HG03175 (cell line): ENCODE data around the gene UBA6.
"Not testable (repeated sequence)": the region's sequence is repeated elsewhere in the genome, so short reads cannot be mapped to it uniquely, and the experiment has no call there.

ENCODE experiments used
- ATAC-seq: cut with Tn5 transposase; IDR thresholded peaks from one replicate; pipeline ENCODE4 v1.9.1; 2021; ENCODE audit warnings: mild to moderate bottlenecking, moderate library complexity; ENCODE audit not compliant: unreplicated experiment

The UBA6 gene

DNA sequence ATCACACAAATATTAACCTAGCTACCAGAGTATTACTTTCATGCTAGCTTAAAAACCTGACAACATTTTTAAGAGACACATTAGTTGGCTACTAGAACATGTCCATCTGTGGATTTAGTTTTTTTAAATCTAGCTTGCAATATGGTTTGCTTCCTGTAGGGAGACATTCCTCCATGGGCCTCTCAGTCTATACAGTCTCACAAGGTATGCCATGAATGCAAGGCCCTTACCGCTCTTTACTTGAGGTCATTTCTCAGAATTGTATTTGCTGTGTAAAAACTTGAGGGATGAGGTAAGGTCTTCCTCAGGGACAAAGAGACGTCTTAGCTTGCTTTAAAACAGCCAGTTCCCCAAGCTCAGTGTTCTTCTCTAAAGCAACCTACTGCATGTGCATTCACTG is 26.9 kb downstream of the UBA6 start:
- no peak for ATAC-seq

GRCh38 chr4:67668315-67668714 is 32.6 kb downstream of the UBA6 start:
- ATAC-seq = no peak

DNA sequence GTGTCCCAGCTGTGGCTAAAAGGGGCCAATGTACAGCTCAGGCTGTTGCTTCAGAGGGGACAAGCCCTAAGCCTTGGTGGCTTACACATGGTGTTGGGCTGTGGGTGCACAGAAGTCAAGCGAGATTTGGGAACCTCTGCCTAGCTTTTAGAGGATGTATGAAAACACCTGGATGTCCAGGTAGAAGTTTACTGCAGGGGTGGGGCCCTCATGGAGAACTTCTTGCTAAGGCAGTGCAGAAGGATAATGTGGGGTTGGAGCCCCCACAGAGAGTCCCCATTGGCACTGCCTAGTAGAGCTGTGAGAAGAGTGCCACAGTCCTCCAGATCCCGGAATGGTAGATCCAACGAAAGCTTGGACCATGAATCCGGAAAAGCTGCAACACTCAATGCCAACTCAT is 40.5 kb downstream of the UBA6 start:
- ATAC-seq = no peak

GRCh38 chr4:67659065-67659464 is 41.9 kb downstream of the UBA6 start:
- ATAC-seq = no peak

- no peak for ATAC-seq
Observed at GRCh38 chr4:67658302-67658701, 42.7 kb downstream of the UBA6 start.

GRCh38 chr4:67651536-67651935 is 49.4 kb downstream of the UBA6 start:
- no peak for ATAC-seq

GRCh38 chr4:67638136-67638535 is 62.8 kb downstream of the UBA6 start:
- no peak for ATAC-seq

- not testable (repeated sequence) for ATAC-seq
Observed at GRCh38 chr4:67636978-67637377, 64.0 kb downstream of the UBA6 start.

GRCh38 chr4:67635331-67635730 is 65.6 kb downstream of the UBA6 start:
- ATAC-seq = no peak

DNA sequence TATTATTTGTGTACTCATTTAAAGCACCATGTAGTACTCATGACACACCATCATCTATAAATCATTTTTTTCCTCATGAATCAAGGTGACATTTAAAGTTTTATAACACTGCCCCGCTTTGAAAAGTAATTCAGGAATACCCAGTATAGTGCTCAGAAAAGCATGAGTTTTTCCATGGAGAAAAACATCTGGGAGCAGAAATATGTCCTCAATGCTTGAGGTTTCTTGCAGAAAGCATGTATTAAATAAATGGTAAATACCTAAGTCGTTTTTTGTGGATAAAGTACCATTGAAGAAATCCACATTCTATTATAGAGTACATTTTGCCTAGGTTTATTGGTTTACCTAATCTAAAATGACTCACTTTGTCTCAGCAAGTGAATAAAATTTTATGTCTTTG is 66.2 kb downstream of the UBA6 start:
- ATAC-seq = no peak

- no peak for ATAC-seq
Observed at GRCh38 chr4:67632492-67632891, 68.5 kb downstream of the UBA6 start.

- ATAC-seq = no peak
Observed at GRCh38 chr4:67624939-67625338, 76.0 kb downstream of the UBA6 start.

DNA sequence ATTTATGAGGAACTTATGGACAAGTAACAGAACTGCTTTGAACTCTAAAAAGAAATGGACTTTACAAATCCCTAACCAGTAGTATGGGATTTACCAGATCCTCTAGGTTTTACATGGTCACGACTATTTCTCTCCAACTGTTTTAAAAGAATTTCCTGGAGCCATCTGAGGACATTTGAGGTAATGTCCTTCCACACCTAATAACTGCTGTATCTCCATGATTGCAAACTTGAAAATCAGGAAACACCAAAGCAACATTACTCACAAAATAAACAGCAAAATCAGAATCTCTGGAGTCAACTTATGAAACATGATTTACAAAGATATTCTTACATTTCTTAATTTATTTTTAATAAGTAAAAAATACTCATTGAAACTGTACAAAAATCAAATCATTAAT is 84.5 kb downstream of the UBA6 start:
- ATAC-seq = no peak

- no peak for ATAC-seq
Observed at GRCh38 chr4:67615119-67615518, 85.8 kb downstream of the UBA6 start.

- ATAC-seq = no peak
Observed at GRCh38 chr4:67614186-67614585, 86.8 kb downstream of the UBA6 start.

DNA sequence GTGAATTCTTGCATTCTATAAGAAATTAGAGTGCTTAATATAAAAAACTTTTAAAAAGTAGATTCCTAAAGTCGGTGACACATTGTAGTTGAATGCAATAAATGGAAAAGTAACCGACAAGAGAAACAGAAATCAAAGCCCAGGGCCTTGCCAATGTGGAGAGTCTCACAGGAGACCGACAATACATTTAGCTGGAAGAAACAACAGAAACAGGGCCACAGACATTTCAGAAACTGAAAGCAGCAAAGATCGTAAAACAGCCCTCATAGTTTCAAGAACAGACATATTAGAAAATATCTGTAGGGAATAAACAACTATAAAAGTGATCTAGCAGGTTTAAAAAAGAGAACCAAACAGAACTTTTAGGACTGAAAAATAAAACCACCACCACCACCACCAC is 92.9 kb downstream of the UBA6 start:
- ATAC-seq = no peak

DNA sequence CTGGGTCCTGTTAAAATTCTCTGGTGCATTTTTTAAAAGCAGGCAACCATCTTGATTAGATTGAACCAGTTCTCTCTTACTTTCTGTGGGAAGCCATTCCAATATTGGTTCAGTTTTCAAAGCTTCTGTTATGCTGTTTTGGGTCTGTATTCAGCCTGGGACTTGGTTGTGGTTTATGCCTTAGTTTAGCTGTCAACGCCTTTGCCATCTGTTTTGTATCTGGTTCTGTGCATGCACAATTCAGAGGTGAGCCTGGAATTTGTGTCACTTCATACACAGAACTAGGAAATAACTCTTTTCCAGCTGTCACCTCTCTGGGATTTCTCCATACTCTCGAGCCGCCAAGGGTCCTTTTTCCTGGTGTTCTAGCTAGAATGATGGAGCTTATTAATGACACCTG is 96.2 kb downstream of the UBA6 start:
- ATAC-seq = no peak

- ATAC-seq = no peak
Observed at GRCh38 chr4:67604029-67604381, 97.0 kb downstream of the UBA6 start.

GRCh38 chr4:67603310-67604028 is 97.5 kb downstream of the UBA6 start:
- no peak for ATAC-seq

- no peak for ATAC-seq
Observed at GRCh38 chr4:67593741-67594175, 107.2 kb downstream of the UBA6 start.

DNA sequence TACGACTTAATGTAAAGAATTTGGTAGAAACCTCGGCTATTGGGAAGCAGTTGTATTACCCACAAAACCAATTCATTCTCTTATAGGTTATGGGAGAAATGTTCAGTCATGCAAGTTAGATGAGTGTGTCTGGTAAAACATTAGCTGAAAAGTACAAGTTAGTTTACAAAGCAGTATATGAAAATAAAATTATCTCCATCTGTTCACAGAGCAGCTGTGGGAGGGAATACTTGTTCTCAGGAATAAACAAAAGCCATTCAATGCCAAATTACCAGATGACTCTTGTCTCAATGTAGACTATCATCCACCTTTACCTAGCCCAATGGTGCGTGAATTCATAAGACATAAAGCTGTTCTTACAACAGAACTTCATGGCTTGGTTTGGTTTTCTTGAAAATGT is 113.8 kb downstream of the UBA6 start:
- ATAC-seq = no peak

GRCh38 chr4:67584496-67584895 is 116.5 kb downstream of the UBA6 start:
- no peak for ATAC-seq

- no peak for ATAC-seq
Observed at GRCh38 chr4:67581913-67582312, 119.0 kb downstream of the UBA6 start.
